PFSK-1 (cell line): ENCODE data around the gene STARD3.

Source experiments
- FOXP2 ChIP-seq: optimal IDR thresholded peaks from 2 replicates; pipeline ENCODE3; 2011; ENCODE audit warnings: borderline replicate concordance, control low read depth, inconsistent platforms; ENCODE audit not compliant: insufficient read depth; ENCODE audit errors: extremely low read length, extremely low read depth
- POLR2AphosphoS5 ChIP-seq: IDR thresholded peaks from 2 replicates; pipeline ENCODE4 v1.6.1; 2012; ENCODE audit warnings: low read depth, mild to moderate bottlenecking, control low read depth, low read length, moderate library complexity
- REST ChIP-seq, 2 experiments: IDR thresholded peaks; 2 replicates each; pipeline versions ENCODE4 v1.6.1 to v1.8.0; 2011 to 2012; ENCODE audit warnings: low read depth in 2 of 2, low read length in 2 of 2, control low read depth in 1 of 2, inconsistent platforms in 1 of 2, mild to moderate bottlenecking in 1 of 2, moderate library complexity in 1 of 2; ENCODE audit not compliant: insufficient read depth in 1 of 2
- SIN3A ChIP-seq: IDR thresholded peaks from 2 replicates; pipeline ENCODE4 v1.6.1; 2012; ENCODE audit warnings: mild to moderate bottlenecking, low read length, moderate library complexity, borderline replicate concordance; ENCODE audit not compliant: insufficient read depth
- TAF1 ChIP-seq: IDR thresholded peaks from 2 replicates; pipeline ENCODE4 v1.6.1; 2012; ENCODE audit warnings: low read length, control low read depth, borderline replicate concordance; ENCODE audit not compliant: insufficient read depth

STARD3 gene

GRCh38 chr17:39629494-39629880 is 7.5 kb upstream of the STARD3 start:
- TF ChIP-seq POLR2AphosphoS5, result no peak
- no peak for TF ChIP-seq FOXP2
- no peak for TF ChIP-seq REST (IDR thresholded peaks at IDR 0.05; ENCODE audit: insufficient read depth in 1 of 2, low read depth in 2 of 2, low read length in 2 of 2)
- TF ChIP-seq SIN3A, result no peak
- no peak for TF ChIP-seq TAF1

- no peak for TF ChIP-seq SIN3A
- TF ChIP-seq FOXP2, result no peak
- no peak for TF ChIP-seq REST (IDR thresholded peaks at IDR 0.05; ENCODE audit: insufficient read depth in 1 of 2, low read depth in 2 of 2, low read length in 2 of 2)
- TF ChIP-seq POLR2AphosphoS5, result no peak
- TF ChIP-seq TAF1, result no peak
Observed at GRCh38 chr17:39629898-39630297, 7.0 kb upstream of the STARD3 start.

- no peak for TF ChIP-seq FOXP2
- TF ChIP-seq TAF1, result no peak
- TF ChIP-seq REST (IDR thresholded peaks at IDR 0.05; ENCODE audit: insufficient read depth in 1 of 2, low read depth in 2 of 2, low read length in 2 of 2), result no peak
- no peak for TF ChIP-seq POLR2AphosphoS5
- TF ChIP-seq SIN3A, result no peak
Observed at GRCh38 chr17:39631403-39631802, 5.5 kb upstream of the STARD3 start.

- TF ChIP-seq SIN3A (no peak), REST (IDR thresholded peaks at IDR 0.05; ENCODE audit: insufficient read depth in 1 of 2, low read depth in 2 of 2, low read length in 2 of 2) (no peak), FOXP2 (no peak), POLR2AphosphoS5 (no peak), TAF1 (no peak)
Observed at GRCh38 chr17:39632153-39632941, 4.6 kb upstream of the STARD3 start.

- TF ChIP-seq POLR2AphosphoS5, result no peak
Observed at GRCh38 chr17:39633570-39634183, 3.3 kb upstream of the STARD3 start.
